Superior temporal gyrus (tissue), 1 donor: Measurements from ENCODE around the gene SLCO4A1.
A peak's percentile ranks its signal among the peaks of the same experiment; 100 is the strongest.

Experiments
- DNase-seq: peaks from one replicate; pipeline ENCODE4 v3.0.0-alpha.2; 2016; ENCODE audit errors: extremely low spot score

The SLCO4A1 gene

DNA sequence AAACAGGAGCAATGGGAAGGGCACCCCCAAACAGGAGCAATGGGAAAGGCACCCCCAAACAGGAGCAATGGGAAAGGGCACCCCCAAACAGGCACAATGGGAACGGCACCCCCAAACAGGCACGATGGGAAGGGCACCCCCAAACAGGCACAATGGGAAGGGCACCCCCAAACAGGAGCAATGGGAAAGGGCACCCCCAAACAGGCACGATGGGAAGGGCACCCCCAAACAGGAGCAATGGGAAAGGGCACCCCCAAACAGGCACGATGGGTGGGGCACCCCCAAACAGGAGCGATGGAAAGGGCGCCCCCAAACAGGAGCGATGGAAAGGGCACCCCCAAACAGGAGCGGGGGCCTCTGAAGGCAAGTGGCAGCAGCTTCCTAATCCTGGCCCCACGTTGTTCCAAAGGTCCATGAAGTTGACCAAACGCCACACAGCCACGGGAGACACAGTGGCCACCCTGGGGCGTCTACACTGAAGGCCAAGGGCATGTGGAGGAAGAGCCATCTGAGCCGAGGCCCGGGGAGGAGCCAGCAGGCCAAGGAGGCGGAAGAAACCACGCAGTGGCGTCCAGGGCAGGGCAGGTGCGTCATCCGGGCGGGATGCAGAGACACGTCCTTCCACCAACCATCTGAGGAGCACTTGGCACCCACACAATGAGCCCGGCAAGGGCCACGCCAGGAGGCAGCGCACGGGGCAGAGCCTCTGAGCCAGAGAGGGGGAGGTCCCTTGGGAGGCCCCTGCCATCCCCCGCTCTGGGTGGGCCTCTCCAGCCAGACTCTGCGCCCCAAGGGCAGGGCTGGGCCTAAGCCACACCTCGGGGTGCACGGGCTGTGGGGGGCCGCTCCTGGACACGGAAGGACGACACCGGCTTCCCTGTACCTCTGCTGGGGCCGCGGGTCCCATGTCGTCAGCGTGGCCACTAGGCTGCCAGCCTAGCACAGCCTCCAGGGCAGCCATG lies 44.8 kb downstream of the SLCO4A1 start:
- DNase-seq, result no peak

DNA sequence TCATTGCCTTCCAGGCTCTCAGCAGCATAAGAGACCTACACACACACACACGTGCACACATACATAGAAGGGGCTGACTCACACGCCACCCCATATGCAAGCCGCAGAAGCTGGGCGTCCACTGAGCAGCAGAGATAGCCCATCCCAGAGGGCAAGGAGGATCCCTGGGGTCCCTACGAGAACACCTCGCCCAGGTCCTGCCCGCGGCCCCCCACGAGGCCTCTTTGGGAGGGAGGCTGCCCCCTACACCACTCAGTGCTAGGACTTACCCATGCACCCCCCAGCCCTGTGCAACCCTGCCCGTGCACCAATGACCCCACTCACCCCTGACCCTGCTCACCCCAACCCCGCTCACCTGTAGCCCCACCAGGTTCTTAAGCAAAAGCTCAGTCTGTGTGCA lies 45.8 kb downstream of the SLCO4A1 start:
- DNase-seq, result no peak

DNA sequence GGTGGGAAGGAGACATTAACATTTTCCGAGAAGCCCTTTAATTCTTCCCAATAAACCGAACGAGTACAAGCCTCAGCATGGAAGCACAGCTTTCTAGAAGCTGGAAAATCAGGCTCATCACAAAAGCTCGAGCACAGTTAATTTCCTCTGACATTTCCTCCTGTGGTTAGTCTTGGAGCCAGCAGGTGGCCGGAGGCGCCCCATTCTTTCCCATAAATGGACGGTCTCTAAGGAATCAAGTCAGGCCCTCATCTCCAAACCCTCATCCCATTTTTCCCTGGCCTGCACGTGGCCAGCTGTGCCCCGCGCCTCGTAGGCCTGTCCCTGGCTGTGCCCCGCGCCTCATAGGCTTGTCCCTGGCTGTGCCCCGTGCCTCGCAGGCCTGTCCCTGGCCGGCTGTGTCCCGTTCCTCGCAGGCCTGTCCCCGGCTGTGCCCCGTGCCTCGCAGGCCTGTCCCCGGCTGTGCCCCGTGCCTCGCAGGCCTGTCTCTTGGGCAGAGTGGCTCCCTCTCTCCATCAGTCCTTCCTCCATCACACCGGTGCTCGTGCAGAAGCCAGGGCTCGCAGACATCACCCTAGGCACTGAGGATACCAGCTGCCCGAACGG lies 46.7 kb downstream of the SLCO4A1 start:
- no peak for DNase-seq

DNA sequence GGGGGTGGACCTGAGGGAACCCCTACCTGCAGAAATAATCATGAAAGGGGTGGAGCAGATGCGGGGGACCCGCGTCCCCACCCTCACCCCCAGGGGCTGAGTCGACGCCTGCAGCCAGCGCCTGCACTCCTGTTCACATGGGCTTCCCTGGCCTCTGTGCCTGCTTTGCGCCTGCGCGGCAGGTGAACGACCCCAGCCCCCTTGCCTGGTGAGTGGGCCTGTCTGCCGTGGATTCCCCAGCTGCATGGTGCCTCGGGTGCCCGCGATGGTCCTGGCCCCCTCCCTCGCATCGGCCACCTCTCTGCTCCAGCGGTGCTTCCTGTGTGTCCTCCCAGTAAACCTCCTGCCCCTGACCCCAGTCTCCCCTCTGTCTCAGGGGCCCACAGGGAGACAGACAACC lies 47.6 kb downstream of the SLCO4A1 start:
- no peak for DNase-seq

DNA sequence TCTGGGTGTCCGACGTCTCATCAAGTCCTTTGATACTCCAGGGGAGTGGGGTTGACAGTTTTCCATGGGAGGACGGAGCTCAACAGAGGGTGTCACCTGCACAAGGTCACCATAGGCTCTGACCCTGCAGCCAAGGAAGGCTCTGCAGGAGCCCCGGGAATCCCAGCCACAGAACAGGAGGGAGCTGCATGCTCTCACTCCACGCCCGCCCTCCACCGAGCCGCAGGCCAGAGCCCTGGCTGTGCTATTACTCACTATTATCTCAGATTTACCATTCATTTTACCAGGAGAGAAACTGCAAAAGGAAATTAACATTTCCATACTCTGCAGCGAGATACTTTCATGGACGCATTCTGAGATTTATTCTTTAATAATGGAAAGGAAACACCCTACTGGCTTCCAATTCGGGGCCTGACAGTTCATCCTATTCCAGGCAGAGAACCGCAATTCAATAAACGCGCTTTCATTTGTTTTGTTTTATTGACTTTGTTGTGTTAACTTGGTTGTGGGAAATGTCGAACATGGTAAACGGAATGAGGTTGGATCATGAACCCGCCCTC lies 48.0 kb downstream of the SLCO4A1 start:
- no peak for DNase-seq

DNA sequence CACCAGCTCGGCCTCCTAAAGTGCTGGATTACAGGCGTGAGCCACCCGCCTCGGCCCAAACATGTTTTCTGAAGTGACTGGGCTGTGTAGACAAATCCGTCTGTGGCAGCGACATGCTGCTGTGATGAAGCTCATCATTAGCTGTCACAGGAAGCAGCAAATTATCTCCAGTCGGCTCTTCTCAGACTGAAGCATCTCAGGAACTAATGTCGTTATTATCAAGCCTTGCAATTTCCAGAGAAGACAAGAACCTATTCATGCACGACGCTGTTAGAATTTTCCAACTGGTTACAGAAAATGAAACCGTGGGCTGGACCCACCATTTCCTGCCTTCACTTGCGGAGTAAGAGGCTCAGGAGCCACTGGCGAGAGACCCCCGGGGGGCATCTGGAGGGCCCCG lies 49.2 kb downstream of the SLCO4A1 start:
- no peak for DNase-seq

DNA sequence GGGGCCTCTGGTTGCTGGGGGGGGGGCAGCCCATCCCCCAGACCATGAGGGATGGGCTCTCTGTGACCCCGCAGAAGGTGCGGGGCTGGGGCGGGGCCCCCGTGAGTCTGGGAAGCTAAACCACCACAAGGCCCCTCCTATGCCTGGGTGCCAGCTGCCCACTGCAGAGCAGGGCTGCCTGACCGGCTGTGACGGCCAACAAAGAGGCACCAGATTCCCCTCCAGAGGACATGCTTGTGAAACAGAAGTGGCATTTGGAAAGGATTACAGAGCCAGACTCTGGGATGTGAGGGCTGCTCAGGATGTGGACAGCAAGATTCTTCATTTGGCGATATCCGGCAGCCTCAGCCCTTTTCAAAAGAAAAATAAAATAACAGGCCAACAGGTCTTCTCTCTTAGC lies 49.9 kb downstream of the SLCO4A1 start:
- peak; percentile 23 for DNase-seq

DNA sequence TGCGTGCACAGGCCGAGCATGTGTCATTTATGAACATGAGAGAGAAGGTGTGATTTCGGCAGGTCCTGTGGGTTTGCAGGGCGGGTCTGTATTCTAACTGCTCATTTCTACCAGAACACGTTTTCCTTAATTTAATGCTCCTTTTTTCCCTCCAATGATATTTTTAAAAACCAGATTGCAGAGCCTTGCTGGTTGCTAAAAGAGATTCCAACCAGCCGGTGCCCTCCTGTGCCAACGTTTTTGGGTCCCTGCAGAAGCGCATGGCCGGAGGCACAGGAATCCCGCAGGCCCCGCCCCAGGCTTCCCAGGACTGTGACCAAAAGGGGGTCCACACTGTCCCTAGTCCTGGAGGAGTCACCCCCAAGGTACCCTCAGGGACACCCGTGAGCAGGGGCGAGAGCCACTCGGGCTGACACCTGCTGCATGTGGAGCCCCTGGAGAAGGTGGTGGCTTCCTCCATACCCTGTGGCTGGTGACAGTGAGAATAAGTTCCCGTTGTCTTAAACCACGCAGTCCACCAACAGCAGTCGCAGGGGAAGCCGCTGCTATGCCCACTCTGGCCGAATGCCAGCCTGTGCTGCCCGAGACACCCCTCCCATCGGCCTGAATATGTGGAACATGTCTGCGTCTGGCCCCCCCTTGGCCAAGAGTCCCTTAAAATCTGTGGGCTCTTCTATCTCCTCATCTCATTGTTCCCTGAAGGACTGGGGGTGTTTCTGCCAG lies 50.7 kb downstream of the SLCO4A1 start:
- no peak for DNase-seq

DNA sequence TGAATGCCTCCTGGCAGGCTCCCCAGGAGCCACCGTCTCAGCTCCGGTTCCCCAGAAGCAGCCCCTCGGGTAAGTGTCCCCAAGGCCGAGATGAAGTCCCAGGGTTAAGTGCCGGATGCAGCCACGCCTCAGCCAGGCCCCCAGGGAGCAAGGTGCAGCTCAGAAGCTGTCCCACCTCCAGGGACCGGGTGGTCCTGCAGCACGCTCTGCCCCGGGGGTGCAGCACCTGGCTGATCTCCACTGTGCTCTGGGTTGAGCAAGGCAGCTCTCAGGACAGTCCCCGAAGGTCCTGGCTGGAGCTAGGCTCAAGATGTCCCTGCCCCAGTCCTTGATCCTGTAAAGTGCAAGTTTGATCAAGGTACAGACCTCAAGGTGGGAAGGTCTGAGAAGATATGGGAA lies 51.2 kb downstream of the SLCO4A1 start:
- DNase-seq, result no peak

DNA sequence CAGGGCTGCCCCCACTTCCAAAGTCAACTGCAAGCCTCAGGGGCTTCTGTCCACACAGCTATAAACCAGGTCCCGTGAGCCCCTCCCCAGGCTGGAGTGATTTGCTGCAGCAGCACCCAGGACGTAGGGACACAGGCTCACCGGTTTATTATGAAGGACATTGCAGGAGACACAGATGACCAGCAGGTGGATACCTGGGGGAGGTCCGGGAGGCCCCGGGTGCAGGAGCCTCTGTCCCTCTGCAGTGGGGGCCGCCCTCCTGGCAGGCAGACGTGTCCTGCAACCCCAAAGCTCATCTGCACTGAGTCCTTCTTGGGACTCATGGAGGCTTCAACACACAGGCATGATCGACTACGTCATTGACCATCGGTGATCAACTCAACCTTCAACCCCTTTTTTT lies 51.8 kb downstream of the SLCO4A1 start:
- no peak for DNase-seq

DNA sequence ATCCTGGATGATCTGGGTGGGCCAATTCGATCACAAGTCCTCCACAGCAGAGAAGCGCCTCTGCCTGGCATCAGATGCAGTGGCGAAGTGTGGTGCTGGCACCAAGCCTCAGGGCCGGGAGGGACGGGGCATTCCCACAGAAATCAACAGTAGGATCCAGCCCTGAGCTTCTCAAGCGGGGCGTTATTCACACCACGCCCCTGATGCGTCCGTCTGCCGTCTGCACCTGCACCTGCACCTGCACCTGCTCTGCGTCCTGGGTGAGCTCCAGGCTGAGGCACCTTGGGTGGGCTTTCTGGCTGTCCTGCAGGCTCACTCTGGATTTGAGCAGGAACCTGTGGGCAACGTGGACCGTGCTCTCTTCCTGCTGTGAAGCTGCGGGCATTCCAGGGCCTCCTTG lies 52.6 kb downstream of the SLCO4A1 start:
- DNase-seq, result no peak

DNA sequence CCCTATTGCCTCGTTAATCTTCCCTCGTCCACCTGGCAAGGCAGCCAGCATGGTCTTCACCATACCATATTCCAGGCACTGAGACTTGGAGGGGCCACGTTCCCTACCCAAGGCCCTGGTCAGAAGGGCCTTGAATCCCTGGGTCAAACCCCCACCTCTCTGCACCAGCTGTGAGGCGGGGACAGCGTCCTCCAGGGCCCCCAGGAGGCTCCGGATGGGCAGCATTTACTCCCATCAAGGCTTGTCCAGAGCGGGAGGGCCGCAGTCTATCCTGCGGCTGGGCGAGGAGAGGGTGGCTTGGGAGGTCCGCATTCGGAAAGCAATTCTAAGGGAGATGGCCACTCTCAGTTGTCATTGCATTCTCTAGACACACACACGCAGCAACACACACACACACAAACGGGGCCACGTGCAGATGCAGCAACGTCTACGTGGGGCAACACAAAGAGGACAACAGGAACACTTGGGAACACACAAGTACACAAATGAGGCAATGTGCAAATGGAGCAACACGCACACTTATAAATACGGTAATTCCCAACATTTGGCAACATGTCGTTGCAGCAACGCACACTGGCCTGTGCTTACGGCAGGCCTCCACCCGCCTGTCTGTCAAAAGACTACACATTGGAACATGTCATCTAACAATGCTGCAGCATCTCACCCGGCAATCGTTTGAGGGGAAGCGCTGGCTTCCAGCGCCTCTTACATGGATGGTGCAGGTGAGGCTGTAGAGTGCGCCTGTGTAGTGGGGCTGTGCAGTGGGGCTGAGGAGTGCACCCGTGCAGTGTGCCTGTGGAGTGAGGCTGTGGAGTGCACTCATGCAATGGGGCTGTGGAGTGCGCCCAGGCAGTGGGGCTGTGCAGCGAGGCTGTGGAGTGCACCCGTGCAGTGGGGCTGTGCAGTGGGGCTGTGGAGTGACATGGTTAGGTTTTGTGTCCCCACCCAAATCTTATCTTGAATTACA lies 53.4 kb downstream of the SLCO4A1 start:
- no peak for DNase-seq

DNA sequence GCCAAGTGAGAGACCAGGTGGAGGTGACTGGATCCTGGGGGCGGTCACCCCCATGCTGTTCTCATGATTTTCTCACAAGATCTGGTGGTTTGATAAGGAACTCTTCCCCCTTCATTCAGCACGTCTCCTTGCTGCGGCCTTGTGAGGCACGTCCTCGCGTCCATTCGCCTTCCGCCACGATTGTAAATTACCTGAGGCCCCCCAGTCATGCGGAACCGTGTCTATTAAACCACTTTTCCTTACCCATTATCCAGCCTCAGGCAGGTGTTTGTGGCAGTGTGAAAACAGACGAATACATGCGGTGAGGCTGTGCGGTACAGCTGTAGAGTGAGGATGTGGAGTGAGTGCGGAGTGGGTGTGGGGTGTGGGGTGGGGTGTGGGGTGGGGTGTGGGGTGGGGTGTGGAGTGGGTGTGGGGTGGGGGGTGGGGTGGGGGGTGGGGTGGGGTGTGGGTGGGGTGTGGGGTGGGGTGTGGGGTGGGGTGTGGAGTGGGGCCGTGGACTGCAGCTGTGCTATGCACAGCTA lies 54.2 kb downstream of the SLCO4A1 start:
- no peak for DNase-seq

DNA sequence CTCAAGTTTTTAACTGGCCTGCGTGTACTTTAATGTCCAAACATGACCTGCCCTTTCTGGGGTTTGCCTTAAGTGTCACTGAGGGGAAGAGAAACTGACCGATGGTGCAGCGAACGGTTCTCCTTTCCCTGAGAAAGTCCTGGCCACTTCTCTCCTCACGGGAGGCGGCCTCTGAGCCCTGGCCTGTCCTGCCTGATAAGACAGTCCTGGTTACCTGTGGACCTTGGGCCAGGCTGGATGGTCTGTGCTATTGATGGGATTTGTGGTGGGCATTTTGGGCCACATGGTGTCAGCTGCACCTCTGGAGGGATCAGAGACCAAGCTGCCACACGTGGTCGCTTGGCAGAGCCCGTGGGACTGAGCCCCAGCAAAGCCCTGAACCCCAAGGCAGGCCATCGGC lies 54.7 kb downstream of the SLCO4A1 start:
- no peak for DNase-seq

DNA sequence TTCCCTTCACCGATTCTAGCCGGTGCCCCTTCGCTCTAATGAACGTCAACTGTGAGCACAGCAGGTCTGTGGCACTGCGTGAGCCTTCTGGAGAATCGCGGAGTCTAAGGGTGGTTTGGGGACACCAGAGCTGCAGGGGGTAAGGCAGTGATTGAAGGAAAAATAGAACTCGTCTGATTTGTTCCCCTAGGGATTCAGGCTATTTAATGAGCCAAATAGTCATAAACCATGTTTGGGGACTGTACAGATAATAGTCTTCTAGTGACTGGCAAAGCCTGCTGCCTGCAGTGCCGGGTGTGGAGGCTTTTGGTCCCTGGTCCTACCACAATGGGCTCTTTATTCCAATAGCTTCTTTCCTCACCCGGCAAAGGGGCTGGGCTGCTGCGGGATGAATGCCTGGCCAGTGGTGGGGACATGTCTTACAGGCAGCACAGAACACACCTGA lies 55.2 kb downstream of the SLCO4A1 start:
- DNase-seq, result peak; percentile 78

DNA sequence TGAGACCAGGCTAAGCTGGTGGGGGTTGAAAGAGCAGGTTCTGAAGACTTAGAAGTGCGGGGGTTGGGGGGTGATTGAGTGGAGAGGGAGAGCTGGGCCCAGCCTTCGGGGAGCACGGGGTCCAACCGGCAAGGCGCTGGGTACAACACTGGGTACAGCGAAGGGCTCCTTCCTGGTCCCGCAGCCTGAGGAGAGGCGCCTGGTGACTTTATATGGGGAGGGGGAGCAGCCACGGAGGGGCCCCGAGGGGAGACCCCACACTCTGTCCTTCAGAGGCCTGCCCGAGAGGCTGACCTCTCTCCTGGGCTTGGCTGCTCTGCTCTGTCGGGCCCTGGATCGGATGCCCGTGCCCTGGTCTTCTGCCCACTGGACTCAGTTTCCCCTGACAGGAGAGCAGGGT lies 55.9 kb downstream of the SLCO4A1 start:
- no peak for DNase-seq

DNA sequence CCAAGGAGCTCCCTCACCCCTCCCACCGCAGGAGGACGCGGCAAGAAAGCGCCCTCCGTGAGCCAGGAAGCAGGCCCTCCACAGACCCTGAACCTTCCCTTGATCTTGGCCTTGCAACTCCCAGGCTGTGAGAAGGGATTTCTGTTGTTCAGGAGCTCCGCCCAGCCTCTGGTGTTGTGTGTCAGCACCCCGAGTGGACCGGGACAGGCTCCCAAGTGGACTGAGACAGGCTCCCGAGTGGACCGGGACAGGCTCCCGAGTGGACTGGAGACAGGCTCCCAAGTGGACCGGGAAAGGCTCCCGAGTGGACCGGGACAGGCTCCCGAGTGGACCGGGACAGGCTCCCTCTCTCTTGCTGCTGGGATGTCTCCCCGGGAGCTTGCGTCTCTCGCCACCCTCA lies 57.0 kb downstream of the SLCO4A1 start:
- DNase-seq, result no peak

DNA sequence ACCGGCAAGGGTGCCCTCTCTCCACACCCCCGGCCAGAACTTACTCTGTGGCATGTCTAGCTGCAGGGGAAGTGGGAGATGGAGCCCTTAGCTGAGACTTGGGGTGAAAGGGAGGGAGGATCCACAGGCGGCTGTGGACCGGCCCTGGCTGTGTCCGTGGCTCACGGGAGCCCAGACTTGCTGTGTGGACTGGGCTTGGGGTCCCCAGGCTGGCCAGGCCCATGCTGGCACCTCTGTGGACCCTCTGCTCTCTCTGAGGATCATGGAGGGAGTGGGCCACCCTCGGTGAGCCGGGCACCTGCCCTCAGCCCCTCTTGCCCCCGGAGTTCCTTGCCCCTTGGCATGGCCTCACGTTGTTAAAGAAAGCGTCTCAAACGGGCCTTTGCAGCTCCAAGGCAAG lies 57.4 kb downstream of the SLCO4A1 start:
- DNase-seq, result no peak

DNA sequence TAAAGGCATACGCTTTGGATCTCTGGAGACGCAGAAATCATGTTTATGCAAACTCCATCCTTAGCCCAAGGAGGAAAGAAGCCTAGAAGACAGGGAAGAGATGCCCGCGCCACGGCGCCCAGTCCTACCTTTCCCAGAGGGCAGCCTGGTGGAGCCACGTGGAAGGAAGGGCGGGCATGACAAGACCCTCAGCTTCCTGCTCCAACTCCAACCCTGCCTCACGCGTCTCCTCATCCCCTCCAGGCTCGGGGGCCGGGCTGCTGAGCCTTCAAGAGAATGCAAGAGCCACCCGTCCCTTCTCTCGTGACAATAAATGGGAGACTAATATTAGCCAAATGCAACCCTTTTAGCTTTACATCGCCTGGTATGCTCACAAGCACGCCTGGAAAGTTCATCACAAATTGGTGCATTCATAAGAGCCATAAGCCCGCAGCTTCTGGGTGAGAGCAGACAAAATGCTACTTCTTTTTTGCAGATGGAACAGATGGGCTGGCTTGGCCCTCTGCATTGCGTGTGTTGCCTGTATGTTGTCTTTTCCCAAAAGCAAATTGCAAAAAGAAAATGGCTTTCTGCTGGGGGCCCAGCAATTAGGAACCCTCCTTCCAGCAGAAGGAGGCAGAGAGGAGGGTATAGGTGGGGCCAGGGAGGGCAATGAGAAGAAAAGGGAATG lies 58.1 kb downstream of the SLCO4A1 start:
- no peak for DNase-seq
